HAP-1 (cell line): ENCODE results near the gene RAB12.
"Not testable (repeated sequence)": the region's sequence is repeated elsewhere in the genome, so short reads cannot be mapped to it uniquely, and the experiment has no call there.

Source experiments
- DNase-seq, 2 experiments: peaks; one replicate each; pipeline ENCODE4 v3.0.0-alpha.2; 2016 to 2020; ENCODE audit warnings: low spot score in 2 of 2
- H3K27me3 ChIP-seq: fragments of 250-450 bp; sonication (Bioruptor Pico); 2 replicates; pipeline ENCODE4 v1.5.1; 2020; ENCODE audit warnings: low read depth, mild to moderate bottlenecking, moderate library complexity
- H3K36me3 ChIP-seq: fragments of 250-450 bp; sonication (Bioruptor Pico); replicated peaks from 2 replicates; pipeline ENCODE4 v1.5.1; 2020; ENCODE audit warnings: mild to moderate bottlenecking
- H3K4me1 ChIP-seq: fragments of 250-450 bp; sonication (Bioruptor Pico); 2 replicates; pipeline ENCODE4 v1.5.1; 2020; ENCODE audit warnings: mild to moderate bottlenecking
- H3K4me3 ChIP-seq: fragments of 250-450 bp; sonication (Bioruptor Pico); 2 replicates; pipeline ENCODE4 v1.5.1; 2020; ENCODE audit warnings: mild to moderate bottlenecking, moderate library complexity
- H3K9me3 ChIP-seq: fragments of 250-450 bp; sonication (Bioruptor Pico); 2 replicates; pipeline ENCODE4 v1.5.1; 2020; ENCODE audit warnings: mild to moderate bottlenecking, moderate library complexity
- in situ Hi-C: fragments of 300-500 bp; cut with MboI; formaldehyde crosslinking; loops from 3 replicates; pipeline ENCODE4 v1.14.3; 2020; ENCODE audit warnings: low sequenced_read_pairs, inconsistent platforms, mixed read lengths

Gene RAB12

GRCh38 chr18:8608795-8609658, at the start of gene RAB12:
Gene RAB12 (plus strand): TSS chr18:8609437. CDS start chr18:8609440, 3 bp downstream.
- Histone ChIP-seq H3K27me3 (no peaks in the 10 kb centered on the region), H3K4me1 (peaks cover 29% of the 10 kb centered on the region), H3K9me3 (no peaks in the 10 kb centered on the region), H3K4me3 (peak within 1 kb of the TSS; percentile 70), H3K36me3 (no peaks in the 10 kb centered on the region; the same call in 1 of the 2 replicates)
- peak; percentile 75 to 89 for DNase-seq
- in situ Hi-C loops: no loop called here

GRCh38 chr18:8559612-8560186, 49.5 kb upstream of the RAB12 start:
- H3K36me3 ChIP-seq: no peaks in the 10 kb centered on the region
- no peaks in the 10 kb centered on the region for H3K27me3 ChIP-seq
- in situ Hi-C loops: no loop called here
- H3K9me3 ChIP-seq: no peaks in the 10 kb centered on the region
- no peaks in the 10 kb centered on the region for H3K4me1 ChIP-seq
- DNase-seq: no peak
- H3K4me3 ChIP-seq: no peak overlapping the region

GRCh38 chr18:8561123-8561910, 47.9 kb upstream of the RAB12 start:
- Histone ChIP-seq H3K9me3 (no peaks in the 10 kb centered on the region), H3K4me1 (no peaks in the 10 kb centered on the region), H3K4me3 (no peak overlapping the region), H3K36me3 (no peaks in the 10 kb centered on the region), H3K27me3 (no peaks in the 10 kb centered on the region)
- in situ Hi-C loops: no loop called here
- no peak for DNase-seq

GRCh38 chr18:8562070-8562469, 47.2 kb upstream of the RAB12 start:
- Histone ChIP-seq H3K4me1 (no peaks in the 10 kb centered on the region), H3K36me3 (no peaks in the 10 kb centered on the region), H3K27me3 (no peaks in the 10 kb centered on the region), H3K9me3 (no peaks in the 10 kb centered on the region), H3K4me3 (no peak overlapping the region)
- in situ Hi-C loops: no loop called here
- no peak for DNase-seq

- no peak overlapping the region for H3K4me3 ChIP-seq
- H3K9me3 ChIP-seq: no peaks in the 10 kb centered on the region
- no peaks in the 10 kb centered on the region for H3K36me3 ChIP-seq
- no peaks in the 10 kb centered on the region for H3K27me3 ChIP-seq
- in situ Hi-C loops: no loop called here
- H3K4me1 ChIP-seq: no peaks in the 10 kb centered on the region
- no peak for DNase-seq
Measured at GRCh38 chr18:8562919-8563318, 46.3 kb upstream of the RAB12 start.

GRCh38 chr18:8571399-8571798, 37.8 kb upstream of the RAB12 start:
- Histone ChIP-seq H3K36me3 (no peaks in the 10 kb centered on the region), H3K4me3 (no peak overlapping the region), H3K27me3 (no peaks in the 10 kb centered on the region), H3K4me1 (no peaks in the 10 kb centered on the region), H3K9me3 (no peaks in the 10 kb centered on the region)
- DNase-seq: no peak
- in situ Hi-C loops: no loop called here

- in situ Hi-C loops, H3K9me3 ChIP-seq, H3K4me3 ChIP-seq, H3K27me3 ChIP-seq, DNase-seq, H3K4me1 ChIP-seq, H3K36me3 ChIP-seq: not testable (repeated sequence)
Measured at GRCh38 chr18:8573766-8574165, 35.5 kb upstream of the RAB12 start.

- DNase-seq: no peak
- Histone ChIP-seq H3K9me3 (no peaks in the 10 kb centered on the region), H3K27me3 (no peaks in the 10 kb centered on the region), H3K4me1 (no peaks in the 10 kb centered on the region), H3K4me3 (no peak overlapping the region), H3K36me3 (no peaks in the 10 kb centered on the region)
- in situ Hi-C loops: no loop called here
Measured at GRCh38 chr18:8584798-8585197, 24.4 kb upstream of the RAB12 start.

- Histone ChIP-seq H3K9me3 (no peaks in the 10 kb centered on the region), H3K36me3 (no peaks in the 10 kb centered on the region), H3K4me3 (no peak overlapping the region), H3K27me3 (no peaks in the 10 kb centered on the region), H3K4me1 (no peaks in the 10 kb centered on the region)
- no peak for DNase-seq
- in situ Hi-C loops: no loop called here
Measured at GRCh38 chr18:8586941-8587340, 22.3 kb upstream of the RAB12 start.

- in situ Hi-C loops: no loop called here
- Histone ChIP-seq H3K4me3 (no peak overlapping the region), H3K36me3 (no peaks in the 10 kb centered on the region), H3K4me1 (no peaks in the 10 kb centered on the region), H3K27me3 (no peaks in the 10 kb centered on the region), H3K9me3 (no peaks in the 10 kb centered on the region)
- no peak for DNase-seq
Measured at GRCh38 chr18:8595445-8595844, 13.8 kb upstream of the RAB12 start.

GRCh38 chr18:8601277-8602032, 7.8 kb upstream of the RAB12 start:
- Histone ChIP-seq H3K4me3 (no peak overlapping the region), H3K27me3 (peaks cover 5% of the 10 kb centered on the region; the same call in 1 of the 2 replicates), H3K4me1 (no peaks in the 10 kb centered on the region), H3K36me3 (no peaks in the 10 kb centered on the region), H3K9me3 (no peaks in the 10 kb centered on the region)
- DNase-seq: no peak
- in situ Hi-C loops: no loop called here

- Histone ChIP-seq H3K4me3 (no peak overlapping the region), H3K9me3 (no peaks in the 10 kb centered on the region), H3K36me3 (no peaks in the 10 kb centered on the region), H3K4me1 (no peaks in the 10 kb centered on the region), H3K27me3 (peaks cover 5% of the 10 kb centered on the region; the same call in 1 of the 2 replicates)
- in situ Hi-C loops: no loop called here
- no peak for DNase-seq
Measured at GRCh38 chr18:8602040-8602439, 7.2 kb upstream of the RAB12 start.

GRCh38 chr18:8602557-8602956, 6.7 kb upstream of the RAB12 start:
- Histone ChIP-seq H3K9me3 (no peaks in the 10 kb centered on the region), H3K36me3 (no peaks in the 10 kb centered on the region), H3K4me1 (no peaks in the 10 kb centered on the region), H3K4me3 (no peak overlapping the region), H3K27me3 (peaks cover 5% of the 10 kb centered on the region; the same call in 1 of the 2 replicates)
- no peak for DNase-seq
- in situ Hi-C loops: no loop called here
